Gastrocnemius medialis (tissue), 4 donors: ENCODE results near the gene KDM5B.

Experiments
- CTCF ChIP-seq, 5 experiments: fragments of 450-650 bp in 3 of 5; fragments of 200-600 bp in 2 of 5; sonication (generic) in 2 of 5; IDR thresholded peaks in 4 of 5; conservative IDR thresholded peaks in 1 of 5; 1 replicate in 4 of 5; 2 replicates in 1 of 5; pipeline ENCODE4 v1.5.1; 2016 to 2019; ENCODE audit warnings: antibody characterized with exemption in 5 of 5, mild to moderate bottlenecking in 3 of 5, moderate library complexity in 3 of 5
- POLR2A ChIP-seq, 2 donors: fragments of 450-650 bp; IDR thresholded peaks; one replicate each; pipeline ENCODE4 v1.6.1; 2017; ENCODE audit warnings: antibody characterized with exemption in 2 of 2, mild to moderate bottlenecking in 2 of 2, moderate library complexity in 2 of 2

GRCh38 chr1:202692959-202693555, 115.2 kb downstream of the KDM5B start:
- TF ChIP-seq CTCF (IDR thresholded peaks at IDR 0.05 in 4 of 5, conservative IDR thresholded peaks at IDR 0.05 in 1 of 5), result peak in 3 of 5 experiments; percentile 15 to 57 (median 33)
- no peak for TF ChIP-seq POLR2A (IDR thresholded peaks at IDR 0.05)
